ENCODE data around the gene ZBTB20. TPM values are rescaled to one million over a fixed set of nuclear protein-coding genes. Genes with fewer than 3 reads are reported as not detected.

Gene ZBTB20
- total RNA-seq, 1 donor from 2014 or later, result 28.5 TPM

- DNase-seq (ENCODE audit: extremely low read depth, low read depth, low spot score), result no peak
Observed at GRCh38 chr3:114466816-114467215, 680.3 kb downstream of the ZBTB20 start.

GRCh38 chr3:114466251-114466650, 680.8 kb downstream of the ZBTB20 start:
- DNase-seq (ENCODE audit: extremely low read depth, low read depth, low spot score), result no peak

DNA sequence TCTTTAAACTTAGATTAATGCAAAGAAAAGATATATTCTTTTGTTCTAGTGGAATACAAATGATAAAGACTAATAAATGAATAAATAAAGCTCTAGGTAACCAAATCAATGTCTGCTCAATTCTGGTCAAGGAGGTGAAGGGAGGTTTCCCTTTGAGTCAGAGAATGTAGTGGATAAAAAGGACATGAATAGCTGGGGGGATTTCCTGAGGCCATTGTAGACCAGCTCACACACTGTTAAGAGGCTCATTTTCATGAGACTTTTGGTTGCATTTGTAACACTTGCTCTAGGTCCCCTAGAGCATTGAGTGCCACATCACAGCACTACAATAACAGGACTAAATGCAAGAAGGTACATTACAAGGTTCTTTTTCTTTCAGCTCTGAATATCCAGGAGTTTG, 682.5 kb downstream of the ZBTB20 start:
- no peak for DNase-seq (ENCODE audit: extremely low read depth, low read depth, low spot score)

- no peak for DNase-seq (ENCODE audit: extremely low read depth, low read depth, low spot score)
Observed at GRCh38 chr3:114462750-114463149, 684.3 kb downstream of the ZBTB20 start.

DNA sequence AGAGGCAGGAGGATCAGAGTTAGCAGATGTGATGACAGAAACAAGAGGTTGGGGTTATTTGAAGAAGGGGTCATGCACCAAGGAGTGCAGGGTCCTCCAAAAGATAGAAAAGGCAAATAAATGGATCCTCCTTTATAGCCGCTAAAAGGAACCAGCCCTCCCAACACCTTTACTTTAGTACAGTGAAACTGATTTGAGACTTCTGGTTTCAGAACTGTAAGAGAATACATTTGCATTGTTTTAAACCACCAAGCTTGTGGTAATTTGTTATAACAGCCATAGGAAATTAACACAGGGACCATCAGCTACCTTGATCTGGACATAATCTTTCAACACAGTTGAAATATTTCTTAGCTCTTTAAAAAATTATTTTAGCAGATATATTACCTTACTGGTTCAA, 686.6 kb downstream of the ZBTB20 start:
- DNase-seq (ENCODE audit: extremely low read depth, low read depth, low spot score), result no peak

GRCh38 chr3:114456742-114457141, 690.3 kb downstream of the ZBTB20 start:
- no peak for DNase-seq (ENCODE audit: extremely low read depth, low read depth, low spot score)

GRCh38 chr3:114455432-114455831, 691.7 kb downstream of the ZBTB20 start:
- no peak for DNase-seq (ENCODE audit: extremely low read depth, low read depth, low spot score)

- DNase-seq (ENCODE audit: extremely low read depth, low read depth, low spot score), result no peak
Observed at GRCh38 chr3:114454551-114455251, 692.4 kb downstream of the ZBTB20 start.

GRCh38 chr3:114453361-114453780, 693.7 kb downstream of the ZBTB20 start:
- no peak for DNase-seq (ENCODE audit: extremely low read depth, low read depth, low spot score)

- no peak for DNase-seq (ENCODE audit: extremely low read depth, low read depth, low spot score)
Observed at GRCh38 chr3:114452937-114453336, 694.2 kb downstream of the ZBTB20 start.

DNA sequence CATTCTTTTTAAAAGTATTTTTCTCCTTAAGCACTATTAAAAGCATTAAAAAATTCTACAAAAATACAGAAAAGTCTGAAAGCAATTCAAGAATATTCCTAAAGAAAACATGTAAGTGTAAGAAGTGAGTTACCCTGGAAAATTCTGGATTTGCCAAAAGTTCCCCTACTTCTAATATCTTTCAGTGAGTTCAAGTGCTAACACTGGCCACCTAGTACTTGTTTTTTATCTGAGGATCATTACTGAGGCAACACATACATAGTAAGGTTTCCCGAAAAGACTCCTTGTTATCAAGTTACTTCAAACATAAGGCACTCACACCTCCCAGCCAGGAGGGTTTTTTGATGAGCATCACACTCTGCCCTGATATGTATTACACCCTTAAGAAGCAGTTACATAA, 694.8 kb downstream of the ZBTB20 start:
- DNase-seq (ENCODE audit: extremely low read depth, low read depth, low spot score), result no peak

DNA sequence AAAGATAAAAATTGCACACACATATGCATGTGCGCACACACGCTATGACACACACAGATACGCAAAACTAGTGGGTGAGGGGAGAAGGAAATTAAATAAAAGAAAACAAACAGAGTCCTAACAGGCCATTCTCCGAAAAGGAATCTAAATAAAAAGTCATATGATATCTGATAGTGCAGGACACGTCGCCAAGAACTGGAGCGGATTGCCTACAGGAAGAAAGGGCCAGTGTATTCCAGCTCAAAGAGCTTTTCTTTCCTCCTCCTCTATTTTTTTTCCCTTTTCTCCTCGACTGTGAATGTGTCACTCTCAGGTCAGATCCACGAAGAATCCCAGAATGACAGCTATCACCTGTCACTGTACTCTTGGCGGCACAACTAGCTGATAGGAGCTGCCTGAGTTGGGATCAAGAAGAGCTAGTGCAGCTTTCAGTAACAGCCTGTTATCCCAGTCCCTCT, 695.5 kb downstream of the ZBTB20 start:
- DNase-seq (ENCODE audit: extremely low read depth, low read depth, low spot score), result no peak

GRCh38 chr3:114451051-114451451, 696.0 kb downstream of the ZBTB20 start:
- no peak for DNase-seq (ENCODE audit: extremely low read depth, low read depth, low spot score)

GRCh38 chr3:114450008-114450596, 697.0 kb downstream of the ZBTB20 start:
- DNase-seq (ENCODE audit: extremely low read depth, low read depth, low spot score), result no peak

GRCh38 chr3:114449271-114450007, 697.6 kb downstream of the ZBTB20 start:
- no peak for DNase-seq (ENCODE audit: extremely low read depth, low read depth, low spot score)

GRCh38 chr3:114447950-114448479, 699.1 kb downstream of the ZBTB20 start:
- DNase-seq (ENCODE audit: extremely low read depth, low read depth, low spot score), result no peak

DNA sequence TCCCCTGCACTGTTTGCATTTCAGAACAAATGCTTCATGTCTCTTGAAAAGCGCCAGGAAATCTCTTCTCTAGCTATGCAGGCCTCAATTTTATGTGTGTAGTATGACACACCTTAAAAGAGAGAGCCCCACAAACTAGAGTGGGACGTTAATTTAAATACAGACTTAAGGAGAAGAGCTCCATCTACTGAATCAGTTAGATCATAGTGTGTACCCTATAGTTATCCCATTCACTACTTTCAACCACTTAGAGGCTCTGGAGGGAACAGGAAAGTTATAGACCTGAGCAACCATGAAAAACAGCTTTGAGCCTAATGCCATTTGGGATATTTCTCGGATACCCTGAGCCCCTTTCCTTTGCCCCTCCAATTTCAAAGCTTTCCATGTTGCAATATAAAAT, 699.5 kb downstream of the ZBTB20 start:
- DNase-seq (ENCODE audit: extremely low read depth, low read depth, low spot score), result no peak

DNA sequence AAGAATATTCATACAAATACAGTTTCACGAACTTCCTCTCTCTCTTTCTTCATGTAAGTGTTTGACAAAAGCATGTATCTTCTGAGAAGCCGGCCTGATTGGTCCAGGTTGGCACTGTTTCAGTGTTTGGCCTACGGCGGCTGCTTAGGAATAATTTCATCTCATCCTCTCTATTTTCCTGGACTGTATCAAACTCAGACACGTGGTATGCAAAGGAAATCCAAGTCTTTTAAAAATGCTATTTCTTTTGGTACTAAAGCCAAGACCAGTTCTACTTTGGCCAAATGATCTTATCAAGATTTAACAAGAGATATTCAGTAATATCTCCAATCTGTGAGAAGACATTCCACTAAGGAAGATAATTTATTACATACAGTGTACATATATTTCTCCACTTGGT, 700.5 kb downstream of the ZBTB20 start:
- DNase-seq (ENCODE audit: extremely low read depth, low read depth, low spot score), result no peak

DNA sequence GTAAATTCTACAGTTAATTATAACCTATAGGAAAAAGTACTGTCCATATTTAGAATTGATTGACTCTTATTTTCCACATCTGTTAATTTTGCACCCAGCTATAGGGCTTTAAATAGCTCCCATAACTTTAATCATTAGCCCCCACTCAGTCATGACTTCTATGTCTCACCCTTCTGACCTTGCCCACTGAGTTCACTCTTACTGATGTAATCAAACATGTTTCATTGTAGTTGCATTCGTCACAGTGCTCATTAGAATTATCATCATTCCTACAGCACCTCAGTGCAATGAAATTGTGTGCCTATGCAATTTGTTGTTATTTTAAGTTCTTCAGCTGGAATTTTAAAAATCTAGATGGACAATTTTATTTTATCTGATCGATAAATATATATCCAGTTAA, 701.9 kb downstream of the ZBTB20 start:
- no peak for DNase-seq (ENCODE audit: extremely low read depth, low read depth, low spot score)

- DNase-seq (ENCODE audit: extremely low read depth, low read depth, low spot score), result no peak
Observed at GRCh38 chr3:114444216-114444615, 702.9 kb downstream of the ZBTB20 start.

DNA sequence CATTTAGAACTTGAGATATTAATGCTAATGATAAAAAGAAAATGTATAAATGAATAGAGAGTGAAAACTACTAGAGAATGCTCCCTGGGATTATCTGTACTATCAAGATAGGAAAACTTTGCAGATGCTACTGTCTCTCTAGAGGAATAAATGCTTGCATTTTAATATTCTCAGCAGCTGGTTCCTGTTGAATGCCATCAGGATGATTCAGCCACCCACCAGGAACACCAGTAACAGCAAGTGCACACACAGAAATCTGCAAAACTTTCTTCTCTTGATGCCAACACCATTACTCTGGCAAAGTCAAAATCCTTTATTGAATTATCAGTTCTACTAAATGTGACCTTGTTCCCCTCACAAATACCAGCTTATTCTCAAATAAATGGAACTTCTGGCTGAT, 704.8 kb downstream of the ZBTB20 start:
- no peak for DNase-seq (ENCODE audit: extremely low read depth, low read depth, low spot score)

- DNase-seq (ENCODE audit: extremely low read depth, low read depth, low spot score), result no peak
Observed at GRCh38 chr3:114441386-114441785, 705.7 kb downstream of the ZBTB20 start.

Data from glomerular endothelial cell (primary cell).